Stromal cell of bone marrow (primary cell): Measurements from ENCODE around the gene KIAA0232.
A peak's percentile ranks its signal among the peaks of the same experiment; 100 is the strongest.
"Not testable (repeated sequence)": the region's sequence is repeated elsewhere in the genome, so short reads cannot be mapped to it uniquely, and the experiment has no call there.

Experiments
- DNase-seq: peaks from one replicate; pipeline ENCODE4 v3.0.0-alpha.2; 2012; ENCODE audit warnings: low read depth

KIAA0232 gene

DNA sequence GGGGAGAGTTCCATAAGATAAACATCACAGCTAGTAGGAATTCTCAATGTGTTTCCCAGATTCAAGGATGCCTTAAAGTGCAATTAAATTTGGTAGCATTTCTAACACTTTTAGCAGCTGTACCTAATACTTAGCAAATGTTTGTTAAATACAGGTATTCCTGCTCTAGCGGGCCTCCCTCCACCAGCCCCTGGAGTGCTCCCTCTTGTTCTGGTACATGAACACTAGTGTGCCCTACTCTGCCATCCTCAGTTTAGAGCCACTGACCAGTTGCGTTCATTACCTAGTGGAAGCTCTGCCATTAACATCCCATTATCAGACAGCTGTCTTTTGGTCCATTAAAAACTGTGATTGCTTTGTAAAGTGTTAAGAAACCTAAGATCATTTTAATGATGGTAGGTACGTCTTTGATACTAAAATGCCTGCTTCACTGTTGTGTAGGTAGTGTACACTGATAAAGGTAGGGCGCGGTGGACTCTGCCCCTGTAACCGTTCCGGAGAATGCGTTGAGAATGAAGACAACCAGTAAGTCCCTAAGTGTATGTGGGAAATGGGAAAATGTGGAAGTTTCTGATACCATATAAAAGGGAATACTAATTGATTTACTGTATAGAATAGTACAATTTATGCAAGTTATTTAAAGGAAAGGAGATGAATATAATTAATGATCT lies 21.7 kb downstream of the KIAA0232 start:
- no peak for DNase-seq

DNA sequence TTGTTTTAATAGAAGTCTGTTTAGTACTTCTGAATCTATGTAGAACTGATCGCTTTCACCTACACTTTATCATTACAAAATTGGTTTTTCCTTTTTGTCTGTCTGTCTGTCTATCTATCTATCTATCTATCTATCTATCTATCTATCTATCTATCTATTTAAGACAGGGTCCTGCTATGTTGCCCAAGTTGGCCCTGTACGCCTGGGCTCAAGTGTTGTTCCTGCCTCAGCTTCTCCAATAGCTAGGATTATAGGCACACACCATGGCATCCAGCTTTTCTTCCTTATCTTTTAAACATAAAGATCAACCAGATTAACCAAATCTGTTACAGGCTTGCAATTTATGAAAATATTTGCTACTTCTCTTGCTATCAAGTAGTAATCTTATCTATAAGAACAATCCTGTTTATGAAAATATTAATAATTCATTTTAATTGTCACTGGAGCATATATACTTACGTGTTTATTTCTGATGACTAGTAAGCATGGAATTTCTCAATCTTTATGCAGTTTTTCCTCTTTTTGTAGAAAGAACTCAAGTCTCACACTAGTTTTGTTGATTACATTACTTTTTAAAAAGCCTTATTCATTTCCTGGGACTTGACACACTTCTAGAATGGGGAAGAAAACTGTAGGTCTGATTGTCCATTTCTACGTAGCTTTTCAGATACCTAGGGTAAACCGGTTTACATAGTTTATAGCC lies 24.5 kb downstream of the KIAA0232 start:
- DNase-seq = no peak

DNA sequence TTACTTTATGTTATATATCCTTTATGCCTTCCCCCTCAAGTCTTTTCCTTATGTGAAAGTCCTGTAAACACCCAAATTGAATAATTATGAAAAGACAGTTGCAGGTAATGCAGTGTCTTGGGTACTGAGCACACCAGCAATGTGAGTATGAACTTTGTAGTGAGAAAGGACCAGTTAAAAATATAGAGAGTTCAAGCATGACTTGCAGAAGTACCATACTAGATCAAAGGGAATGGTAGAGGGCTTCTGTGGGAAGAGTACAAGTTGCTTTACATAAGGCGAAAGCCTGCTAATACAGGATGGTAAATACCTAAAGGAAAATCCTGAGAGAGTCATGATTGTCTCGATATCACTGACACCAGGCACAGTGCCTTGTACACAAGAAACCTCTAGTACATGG lies 25.7 kb downstream of the KIAA0232 start:
- DNase-seq = no peak

DNA sequence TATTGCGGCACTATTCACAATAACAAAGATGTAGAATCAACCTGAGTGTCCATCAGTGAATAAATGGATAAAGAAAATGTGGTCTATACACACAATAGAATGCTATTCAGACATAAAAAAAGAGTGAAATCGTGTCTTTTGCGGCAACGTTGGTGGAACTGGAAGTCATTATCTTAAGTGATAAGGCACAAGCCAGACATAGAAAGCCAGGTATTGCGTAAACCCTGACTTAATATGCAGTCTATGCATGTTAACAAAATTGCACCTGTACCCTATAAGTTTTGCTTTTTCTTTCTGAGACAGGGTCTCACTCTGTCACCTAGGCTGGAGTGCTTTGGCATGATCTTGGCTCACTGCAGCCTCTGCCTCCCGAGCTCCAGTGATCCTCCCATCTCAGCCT lies 28.6 kb downstream of the KIAA0232 start:
- no peak for DNase-seq

DNA sequence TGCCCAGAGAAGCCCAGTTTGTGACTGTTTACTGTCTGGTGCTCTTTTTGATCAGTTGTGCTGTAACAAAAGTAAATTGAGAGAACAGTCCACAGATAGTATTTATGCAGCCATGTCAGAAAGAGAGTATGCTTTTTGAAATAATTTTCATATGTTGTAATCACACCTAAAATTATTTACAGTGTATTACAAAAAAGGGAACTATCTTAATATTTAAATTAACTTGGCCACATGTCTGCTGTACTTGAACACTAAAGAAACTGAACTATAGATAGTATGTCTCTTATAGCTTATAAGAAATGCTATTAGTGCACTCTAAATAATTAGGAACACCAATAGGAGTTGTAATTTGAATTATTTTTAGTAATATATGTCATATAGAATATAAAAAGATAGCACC lies 30.2 kb downstream of the KIAA0232 start:
- DNase-seq = no peak

DNA sequence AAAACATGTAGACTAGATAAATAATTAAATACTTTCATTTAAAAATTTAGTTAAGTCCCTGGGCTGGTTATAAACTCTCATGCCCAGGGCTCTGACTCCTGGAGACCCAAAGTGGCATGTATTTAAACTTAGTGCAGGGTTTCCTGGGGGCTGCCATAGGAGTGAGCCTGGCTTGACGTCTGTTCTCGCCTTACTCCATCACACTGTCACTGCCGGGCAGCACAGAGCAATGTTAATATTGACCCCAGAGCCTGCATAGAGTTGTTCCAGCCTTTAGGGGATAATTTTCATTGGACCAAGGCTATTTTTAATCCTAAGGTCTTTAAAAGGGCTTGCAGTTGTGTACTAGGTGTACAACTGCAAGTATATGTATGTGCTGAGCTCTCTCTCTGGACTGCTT lies 31.2 kb downstream of the KIAA0232 start:
- DNase-seq = no peak

DNA sequence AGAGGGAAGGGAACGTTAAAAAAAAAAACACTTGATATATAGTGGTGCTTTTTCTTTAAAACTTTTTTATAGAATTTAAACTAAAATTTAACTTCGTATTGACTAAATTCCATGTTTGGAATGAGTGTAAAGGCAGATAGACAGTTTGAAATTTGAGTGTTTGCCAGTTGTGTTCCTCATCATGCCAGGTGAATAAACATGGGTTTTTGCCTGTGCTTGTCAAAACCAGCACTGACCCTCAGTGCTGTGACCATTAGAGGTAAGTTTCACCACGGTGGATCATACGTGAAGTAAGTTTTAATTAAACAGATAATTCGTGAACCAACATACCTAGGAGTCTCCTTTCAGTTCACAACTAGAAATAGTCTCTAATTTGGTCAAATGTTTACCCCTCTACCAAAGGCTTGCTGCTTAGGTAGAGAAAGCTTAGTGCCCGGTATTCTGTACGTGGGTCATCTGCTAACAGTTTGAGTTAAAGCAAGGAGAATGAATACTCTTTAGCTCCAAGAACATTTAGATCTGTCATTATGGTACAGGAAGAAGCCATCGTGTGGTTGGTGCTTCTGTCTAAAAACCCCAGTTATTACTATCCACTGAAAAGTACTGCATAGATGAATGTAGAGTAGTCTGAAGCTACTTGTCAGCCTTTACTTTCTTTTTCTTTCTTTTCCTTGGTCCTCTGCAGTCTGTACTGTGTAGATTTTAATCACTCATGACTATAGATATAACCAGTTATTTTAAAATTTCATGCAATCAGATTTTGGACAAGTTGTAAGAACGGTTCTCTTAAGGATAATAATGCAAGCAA lies 32.7 kb downstream of the KIAA0232 start:
- DNase-seq = no peak

DNA sequence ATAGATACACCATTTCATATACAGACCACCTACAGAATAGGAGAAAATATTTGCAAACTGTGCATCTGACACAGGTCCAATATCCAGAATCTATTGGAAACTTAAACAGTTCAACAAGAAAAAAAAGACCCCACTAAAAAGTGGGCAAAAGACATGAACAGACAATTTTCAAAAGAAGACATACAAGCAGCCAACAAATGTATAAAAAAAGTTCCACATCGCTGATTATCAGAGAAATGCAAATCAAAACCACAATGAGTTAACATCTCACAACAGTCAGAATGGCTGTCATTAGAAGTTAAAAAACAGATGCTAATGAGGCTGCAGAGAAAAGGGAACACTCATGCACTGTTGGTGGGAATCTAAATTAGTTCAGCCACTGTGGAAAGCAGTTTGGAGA lies 36.8 kb downstream of the KIAA0232 start:
- DNase-seq = no peak

DNA sequence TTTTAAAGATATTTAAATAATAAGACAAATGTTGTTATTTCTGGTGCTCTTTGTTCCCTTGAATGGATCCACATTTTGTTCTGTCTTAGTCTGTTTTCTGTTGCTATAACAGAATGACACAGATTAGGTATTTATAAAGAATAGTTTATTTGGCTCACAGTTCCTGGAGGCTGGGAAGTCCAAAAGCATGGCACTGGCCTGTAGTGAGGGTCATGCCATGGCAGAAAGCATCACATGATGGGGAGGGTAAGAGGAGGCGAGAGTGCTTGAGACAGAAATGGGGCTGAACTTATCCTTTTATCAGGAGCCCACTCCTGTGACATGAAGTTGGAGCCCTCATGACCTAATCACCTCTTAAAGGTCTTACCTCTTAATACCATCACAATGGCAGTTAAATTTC lies 38.2 kb downstream of the KIAA0232 start:
- DNase-seq = no peak

DNA sequence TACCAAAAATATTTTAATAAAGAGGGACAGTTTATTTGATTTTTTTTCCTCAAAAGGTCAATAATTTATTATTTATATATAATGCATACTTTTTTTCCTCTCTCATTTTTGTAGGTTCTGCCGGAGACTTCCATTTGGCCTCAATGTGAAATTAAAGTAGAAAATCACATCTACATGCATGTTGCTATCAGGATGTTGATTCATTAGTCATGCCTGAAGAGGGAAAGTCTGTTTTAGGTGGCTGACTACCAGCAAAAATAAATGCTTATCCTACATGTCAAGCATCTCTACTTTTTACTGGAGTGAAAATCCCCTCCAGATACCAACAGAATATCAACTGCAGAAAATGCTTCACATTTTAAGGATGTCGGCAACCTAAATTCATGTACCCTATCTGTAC lies 41.5 kb downstream of the KIAA0232 start:
- DNase-seq = peak; percentile 9

DNA sequence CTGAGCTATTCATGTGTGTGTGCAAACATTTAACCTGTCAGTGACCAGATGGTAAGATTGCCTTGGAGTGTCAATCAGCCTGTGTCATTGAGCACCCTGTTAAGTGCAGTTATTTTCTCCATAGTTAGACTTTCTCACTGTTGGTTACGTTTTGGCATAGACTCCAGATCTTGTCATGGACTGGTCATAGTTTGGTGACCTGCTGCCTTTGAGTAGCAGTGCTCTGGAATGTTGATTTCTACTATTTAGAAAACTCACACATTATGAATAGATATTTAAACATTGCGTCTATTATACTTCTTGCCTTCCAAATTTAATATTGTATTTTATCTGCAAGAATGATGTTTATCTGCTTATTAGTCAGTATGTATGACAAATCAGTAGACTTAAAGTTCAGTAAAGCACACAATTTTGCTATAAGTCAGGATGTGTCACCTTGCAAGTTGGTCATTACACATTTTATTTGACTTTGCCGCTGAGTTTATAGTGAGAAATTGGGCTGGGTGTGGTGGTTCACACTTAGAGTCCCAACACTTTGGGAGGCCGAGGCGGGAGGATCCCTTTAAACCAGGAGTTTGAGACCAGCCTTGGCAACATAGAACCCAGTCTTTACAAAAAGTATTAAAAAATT lies 42.4 kb downstream of the KIAA0232 start:
- peak; percentile 2 for DNase-seq

DNA sequence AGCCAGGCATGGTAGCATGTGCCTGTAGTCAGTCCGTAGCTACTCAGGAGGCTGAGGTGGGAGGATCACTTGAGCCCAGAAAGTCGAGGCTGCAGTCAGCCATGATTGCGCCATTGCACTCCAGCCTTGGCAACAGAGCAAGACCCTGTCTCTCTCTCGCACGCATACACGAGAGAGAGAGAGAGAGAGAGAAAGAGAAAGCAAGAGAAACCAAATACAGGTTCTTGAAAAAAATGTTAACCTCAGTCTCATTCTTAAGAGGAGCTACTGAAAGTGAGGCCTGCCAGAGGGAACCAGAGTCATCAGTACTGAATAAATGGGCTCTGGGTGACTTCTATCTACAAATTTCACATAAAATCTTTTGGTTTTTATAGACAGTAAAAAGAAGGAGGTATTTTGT lies 42.9 kb downstream of the KIAA0232 start:
- no peak for DNase-seq

DNA sequence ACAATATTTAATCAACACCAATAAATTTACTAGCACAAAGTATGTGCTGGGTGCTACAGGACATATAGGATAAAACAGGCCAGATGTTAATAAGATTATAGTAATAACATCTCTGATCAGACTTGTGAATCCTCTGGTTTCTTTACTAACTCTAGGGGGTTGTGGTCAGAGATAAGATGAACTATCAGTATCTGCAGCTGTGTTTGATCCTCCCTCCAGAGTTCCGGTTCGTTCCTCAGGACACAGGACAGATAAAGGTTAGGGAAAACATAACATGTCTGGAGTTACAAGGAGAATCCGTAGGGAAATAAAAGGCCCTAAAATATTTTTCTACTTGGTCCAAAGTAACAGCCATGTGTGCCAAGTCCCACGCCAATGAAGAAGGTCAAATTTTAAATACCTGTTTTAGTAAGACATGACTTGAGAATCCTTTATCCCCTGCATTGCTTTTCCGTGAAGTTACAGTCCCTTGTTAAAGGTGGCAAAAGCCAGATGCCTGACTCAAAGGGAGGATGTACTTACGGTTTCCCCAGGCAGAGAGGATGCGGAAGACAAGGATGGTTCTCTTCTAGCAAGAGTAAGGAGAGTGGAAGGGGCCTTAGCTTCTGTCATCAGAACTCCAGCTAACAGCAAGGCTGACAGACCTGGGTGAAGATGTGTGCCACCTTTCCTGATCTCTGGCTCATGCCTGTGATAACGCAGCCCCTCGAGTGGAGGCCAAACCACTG lies 44.4 kb downstream of the KIAA0232 start:
- DNase-seq = no peak

DNA sequence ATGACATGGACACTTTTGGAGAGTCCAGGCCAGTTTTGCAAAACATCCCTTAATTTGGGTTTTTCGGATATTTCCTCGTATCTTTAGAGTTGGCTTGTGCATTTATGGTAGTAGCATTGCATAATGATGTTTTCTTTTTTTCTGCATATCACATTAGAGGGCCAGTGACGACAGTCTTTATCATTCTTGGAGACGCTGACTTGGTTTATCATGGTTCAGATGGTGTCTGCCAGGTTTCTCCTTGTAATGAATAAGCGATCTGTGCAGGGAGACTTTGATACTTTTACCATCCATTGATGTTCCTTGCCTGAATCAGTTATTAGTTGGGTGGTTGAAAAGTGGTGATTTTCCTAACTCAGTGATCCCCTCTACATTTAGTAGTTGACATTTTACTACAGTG lies 46.6 kb downstream of the KIAA0232 start:
- no peak for DNase-seq

DNA sequence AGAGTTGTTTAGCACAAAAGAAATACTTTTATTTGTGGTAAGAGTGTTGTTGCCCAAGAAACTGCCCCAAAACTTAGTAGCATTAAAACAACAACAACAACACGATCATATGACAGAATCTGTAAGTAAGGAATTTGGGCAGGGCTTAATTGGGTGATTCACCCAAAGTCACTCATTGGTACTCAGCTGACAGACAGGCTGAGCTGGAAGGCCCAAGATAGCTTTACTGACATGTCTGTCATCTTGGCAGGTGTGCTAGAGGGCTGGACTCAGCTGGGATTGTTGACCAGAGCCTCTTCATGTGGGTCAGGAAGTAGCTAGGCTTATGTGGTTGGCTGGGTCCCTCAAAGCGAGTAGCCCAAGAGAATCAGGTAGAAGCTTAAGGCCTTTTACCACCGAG lies 52.3 kb downstream of the KIAA0232 start:
- no peak for DNase-seq

DNA sequence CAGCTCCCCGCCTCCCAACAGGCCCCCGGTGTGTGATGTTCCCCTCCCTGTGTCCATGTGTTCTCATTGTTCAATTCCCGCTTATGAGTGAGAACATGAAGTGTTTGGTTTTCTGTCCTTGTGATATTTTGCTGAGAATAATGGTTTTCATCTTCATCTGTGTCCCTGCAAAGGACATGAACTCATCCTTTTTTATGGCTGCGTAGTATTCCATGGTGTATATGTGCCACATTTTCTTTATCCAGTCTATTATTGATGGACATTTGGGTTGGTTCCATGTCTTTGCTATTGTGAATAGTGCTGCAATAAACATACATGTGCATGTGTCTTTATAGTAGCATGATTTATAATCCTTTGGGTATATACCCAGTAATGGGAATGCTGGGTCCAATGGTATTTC lies 53.1 kb downstream of the KIAA0232 start:
- DNase-seq = not testable (repeated sequence)

DNA sequence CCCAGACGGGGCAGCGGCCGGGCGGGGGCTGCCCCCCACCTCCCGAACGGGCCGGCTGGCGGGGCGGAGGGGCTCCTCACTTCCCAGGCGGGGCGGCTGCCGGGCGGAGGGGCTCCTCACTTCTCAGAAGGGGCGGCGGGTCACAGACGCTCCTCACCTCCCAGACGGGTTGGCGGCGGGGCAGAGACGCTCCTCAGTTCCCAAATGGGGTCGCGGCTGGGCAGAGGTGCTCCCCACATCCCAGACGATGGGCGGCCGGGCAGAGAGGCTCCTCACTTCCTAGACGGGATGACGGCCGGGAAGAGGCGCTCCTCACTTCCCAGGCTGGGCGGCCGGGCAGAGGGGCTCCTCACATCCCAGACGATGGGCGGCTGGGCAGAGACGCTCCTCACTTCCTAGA lies 54.6 kb downstream of the KIAA0232 start:
- not testable (repeated sequence) for DNase-seq

DNA sequence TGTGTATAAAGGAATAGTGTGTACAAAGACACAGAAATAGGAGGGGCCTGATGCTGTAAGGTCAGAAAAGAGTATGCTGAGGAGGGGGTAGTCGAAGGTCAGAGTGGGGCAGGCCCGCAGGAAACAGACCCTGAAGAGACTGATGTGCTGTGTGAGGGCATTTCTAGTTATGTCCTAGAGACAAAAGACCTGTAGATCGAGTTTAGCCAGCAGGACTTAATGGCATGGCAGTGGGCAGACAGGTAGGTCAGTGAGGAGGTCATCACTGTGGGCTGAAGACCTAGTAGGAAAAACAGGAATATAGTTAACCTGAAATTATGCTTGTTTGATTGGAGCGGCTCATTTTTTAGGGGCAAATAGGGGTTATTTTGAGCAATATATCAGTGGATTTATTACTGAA lies 57.1 kb downstream of the KIAA0232 start:
- no peak for DNase-seq

DNA sequence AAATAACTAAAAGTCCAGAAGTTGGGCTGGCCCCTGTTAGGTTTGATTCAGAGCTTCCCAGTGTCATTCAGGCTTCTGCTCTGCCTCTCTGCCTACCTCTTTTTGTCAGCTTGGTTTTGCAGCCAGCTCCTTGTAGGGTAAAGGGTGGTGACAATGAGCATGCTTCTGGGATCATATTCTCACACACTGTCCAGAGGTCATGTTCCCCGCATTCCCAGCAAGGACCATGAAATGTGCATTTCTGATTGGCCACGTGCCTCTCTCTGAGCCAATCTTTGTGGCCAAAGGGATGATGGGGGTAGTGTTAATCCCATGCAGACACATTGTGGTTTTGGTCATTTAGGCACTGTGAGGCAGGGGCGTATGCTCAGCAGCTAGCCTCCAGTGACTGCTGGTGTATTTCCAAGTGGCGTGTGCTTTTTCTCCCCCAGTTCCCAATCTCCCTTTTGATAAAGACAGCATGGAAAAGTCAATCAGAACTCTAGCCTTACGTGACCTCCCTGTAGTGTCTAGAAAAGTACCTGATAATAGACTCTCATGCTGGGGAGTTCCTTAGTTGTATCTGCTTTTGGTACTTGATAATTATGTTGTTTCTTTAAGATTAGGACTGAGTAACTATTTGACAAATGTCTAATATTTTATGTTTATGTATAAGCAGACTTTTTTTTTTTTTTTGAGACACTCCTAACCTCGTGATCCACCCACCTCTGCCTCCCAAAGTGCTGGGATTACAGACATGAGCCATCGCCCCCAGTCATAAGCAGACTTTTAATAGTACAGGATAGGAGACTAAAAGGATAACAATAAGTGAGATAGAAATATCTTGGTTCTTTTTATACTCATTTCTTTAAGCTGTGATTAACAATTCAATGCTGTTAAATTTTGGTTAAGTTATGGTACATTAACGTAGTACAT lies 57.8 kb downstream of the KIAA0232 start:
- DNase-seq = peak; percentile 50

DNA sequence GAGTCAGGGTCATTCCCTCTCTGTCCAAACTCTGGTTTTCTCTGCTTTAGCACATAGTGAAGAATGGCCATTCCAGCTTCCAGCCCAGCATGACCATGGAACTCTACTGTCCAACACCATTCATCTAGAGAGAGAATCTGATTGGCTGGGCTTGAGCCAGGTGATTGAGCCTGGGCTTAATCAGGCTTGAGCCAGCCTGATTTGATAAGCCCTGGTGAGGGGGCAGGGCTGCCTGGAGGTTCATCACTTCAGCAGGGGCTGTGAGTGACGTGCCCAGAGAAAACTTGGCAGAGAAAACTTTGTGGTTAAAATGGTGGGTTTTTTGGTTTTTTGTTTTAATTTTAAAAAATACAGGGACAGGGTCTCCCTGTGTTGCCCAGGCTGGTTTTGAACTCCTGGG lies 62.5 kb downstream of the KIAA0232 start:
- no peak for DNase-seq

DNA sequence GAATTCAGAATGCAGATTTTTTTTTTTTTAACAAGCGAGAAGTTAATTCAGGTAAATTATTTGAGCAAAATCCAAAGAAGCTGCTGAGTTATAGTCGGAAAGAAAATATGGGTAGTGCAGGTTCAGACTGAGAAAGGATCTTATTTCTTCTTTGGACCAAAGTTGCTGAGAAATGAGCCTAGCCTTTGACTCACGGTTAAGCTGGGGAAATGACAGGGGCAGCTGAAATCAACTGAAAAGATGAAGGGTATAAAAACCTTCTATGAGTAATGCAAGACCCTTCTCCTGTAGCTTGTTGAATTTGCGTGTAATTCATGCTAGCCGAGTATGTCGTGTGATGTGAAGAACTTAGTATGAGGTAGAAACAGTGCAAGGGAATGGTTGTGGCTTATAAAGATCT lies 63.0 kb downstream of the KIAA0232 start:
- no peak for DNase-seq
